NCI-H226 (cell line): ENCODE results near the gene LYSMD4.

ENCODE experiments used
- DNase-seq: peaks from one replicate; pipeline ENCODE4 v3.0.0-alpha.2; 2015

The LYSMD4 gene

GRCh38 chr15:99703603-99704443 lies 29.4 kb downstream of the LYSMD4 start:
- DNase-seq: peak; percentile 82

GRCh38 chr15:99702895-99703602 lies 30.2 kb downstream of the LYSMD4 start:
- DNase-seq: no peak

GRCh38 chr15:99696096-99696495 lies 37.1 kb downstream of the LYSMD4 start:
- DNase-seq: no peak

- peak; percentile 20 for DNase-seq
Observed at GRCh38 chr15:99692825-99693224, 40.4 kb downstream of the LYSMD4 start.

- DNase-seq: no peak
Observed at GRCh38 chr15:99686290-99686689, 46.9 kb downstream of the LYSMD4 start.

- peak; percentile 89 for DNase-seq
Observed at GRCh38 chr15:99683000-99683670, 50.1 kb downstream of the LYSMD4 start.

GRCh38 chr15:99682455-99682854 lies 50.8 kb downstream of the LYSMD4 start:
- DNase-seq: peak; percentile 86

- peak; percentile 12 for DNase-seq
Observed at GRCh38 chr15:99681990-99682389, 51.2 kb downstream of the LYSMD4 start.

GRCh38 chr15:99680276-99680675 lies 53.0 kb downstream of the LYSMD4 start:
- peak; percentile 20 for DNase-seq

- DNase-seq: no peak
Observed at GRCh38 chr15:99677540-99678134, 55.6 kb downstream of the LYSMD4 start.
